ENCODE measurements around the gene PTPRF.
"Not testable (repeated sequence)": the region's sequence is repeated elsewhere in the genome, so short reads cannot be mapped to it uniquely, and the experiment has no call there.

Gene PTPRF

DNA sequence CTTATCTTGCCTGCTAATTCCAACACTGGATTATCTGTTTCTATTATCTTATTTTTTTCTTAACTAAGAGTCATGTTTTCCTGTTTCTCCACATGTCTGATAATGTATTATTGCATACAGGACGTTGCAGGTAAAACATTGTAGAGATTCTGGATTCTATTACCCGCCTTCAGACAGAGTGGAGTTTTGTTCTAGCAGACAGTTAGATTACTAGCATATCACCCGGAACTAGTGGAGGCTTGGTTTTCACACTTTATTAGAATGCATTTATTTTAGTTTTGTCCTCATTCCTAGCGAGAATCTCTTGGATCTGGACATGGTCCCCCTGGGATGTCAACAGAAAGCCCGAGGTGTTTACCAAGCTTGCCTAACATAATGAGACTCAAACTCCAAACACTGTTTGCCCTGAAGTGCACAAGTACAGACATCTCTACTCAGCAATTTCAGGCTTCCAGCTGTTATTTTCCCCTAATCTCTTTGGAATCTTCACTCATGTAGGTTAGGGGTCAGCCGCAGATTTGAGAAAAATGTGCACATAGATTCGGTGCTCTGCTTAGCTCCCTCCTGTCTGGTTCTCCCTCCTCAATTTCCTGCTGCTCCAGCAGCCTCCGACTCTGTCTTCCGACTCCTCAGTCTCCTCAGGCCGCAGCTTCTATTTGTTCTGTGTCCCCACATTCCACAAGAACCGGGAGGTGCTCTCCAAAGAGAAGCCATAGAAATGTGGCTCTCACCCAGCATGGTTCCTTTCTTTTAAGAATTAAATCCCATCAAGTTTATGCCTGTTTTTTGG is 36.8 kb upstream of the PTPRF start:
- no peak overlapping the region for H3K4me3 ChIP-seq (ENCODE audit: low read depth, low read length)
- TF ChIP-seq, protein P1, sequence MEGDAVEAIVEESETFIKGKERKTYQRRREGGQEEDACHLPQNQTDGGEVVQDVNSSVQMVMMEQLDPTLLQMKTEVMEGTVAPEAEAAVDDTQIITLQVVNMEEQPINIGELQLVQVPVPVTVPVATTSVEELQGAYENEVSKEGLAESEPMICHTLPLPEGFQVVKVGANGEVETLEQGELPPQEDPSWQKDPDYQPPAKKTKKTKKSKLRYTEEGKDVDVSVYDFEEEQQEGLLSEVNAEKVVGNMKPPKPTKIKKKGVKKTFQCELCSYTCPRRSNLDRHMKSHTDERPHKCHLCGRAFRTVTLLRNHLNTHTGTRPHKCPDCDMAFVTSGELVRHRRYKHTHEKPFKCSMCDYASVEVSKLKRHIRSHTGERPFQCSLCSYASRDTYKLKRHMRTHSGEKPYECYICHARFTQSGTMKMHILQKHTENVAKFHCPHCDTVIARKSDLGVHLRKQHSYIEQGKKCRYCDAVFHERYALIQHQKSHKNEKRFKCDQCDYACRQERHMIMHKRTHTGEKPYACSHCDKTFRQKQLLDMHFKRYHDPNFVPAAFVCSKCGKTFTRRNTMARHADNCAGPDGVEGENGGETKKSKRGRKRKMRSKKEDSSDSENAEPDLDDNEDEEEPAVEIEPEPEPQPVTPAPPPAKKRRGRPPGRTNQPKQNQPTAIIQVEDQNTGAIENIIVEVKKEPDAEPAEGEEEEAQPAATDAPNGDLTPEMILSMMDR (IDR thresholded peaks at IDR 0.05; ENCODE audit: control insufficient read depth, extremely low read depth, insufficient read depth), result no peak
- DNase-seq (ENCODE audit: low read depth), result no peak

DNA sequence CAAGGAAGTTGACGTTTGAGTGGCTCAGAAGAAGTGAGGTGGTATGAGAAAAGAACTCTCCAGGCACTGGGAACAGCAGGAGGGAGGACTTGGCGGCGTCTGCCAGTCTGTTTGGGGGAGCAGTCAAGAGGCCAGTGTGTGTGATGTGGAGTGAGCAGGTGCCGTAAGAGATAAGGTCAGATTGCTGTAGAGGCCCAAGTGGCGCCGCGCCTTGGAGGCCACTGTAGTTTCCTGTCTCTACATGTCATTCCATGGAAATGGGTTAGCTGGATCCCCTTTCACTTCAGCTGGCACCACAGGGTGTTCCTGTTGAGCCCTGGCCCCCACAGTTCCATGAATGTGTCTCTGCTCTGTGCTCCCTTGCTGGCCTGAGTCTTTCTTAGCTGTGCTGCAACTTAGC is 35.5 kb upstream of the PTPRF start:
- TF ChIP-seq, protein P1 (IDR thresholded peaks at IDR 0.05; ENCODE audit: control insufficient read depth, extremely low read depth, insufficient read depth), result no peak
- H3K4me3 ChIP-seq (ENCODE audit: low read depth, low read length), result no peak overlapping the region
- no peak for DNase-seq (ENCODE audit: low read depth)

DNA sequence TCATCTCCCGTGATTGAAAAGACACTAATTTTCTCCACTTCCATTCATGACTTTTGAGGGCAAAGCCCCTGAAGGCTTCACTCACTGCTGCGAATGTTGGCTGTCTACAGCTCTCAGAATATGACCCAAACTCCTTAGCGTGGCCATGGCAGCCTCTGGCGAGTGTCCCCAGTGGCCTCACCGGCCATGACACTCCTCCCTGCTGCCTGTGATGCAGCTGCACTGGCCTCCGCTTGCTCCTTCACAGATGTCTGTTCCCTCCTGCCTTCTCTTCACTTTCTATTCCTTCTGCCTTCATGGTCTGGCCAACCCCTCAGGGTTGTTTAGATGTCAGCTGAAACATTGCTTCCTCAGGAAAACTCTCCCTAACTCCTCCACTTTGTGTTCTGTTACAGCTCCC is 30.8 kb upstream of the PTPRF start:
- TF ChIP-seq, protein P1 (IDR thresholded peaks at IDR 0.05; ENCODE audit: control insufficient read depth, extremely low read depth, insufficient read depth), result no peak
- DNase-seq (ENCODE audit: low read depth), result no peak
- no peak overlapping the region for H3K4me3 ChIP-seq (ENCODE audit: low read depth, low read length)

DNA sequence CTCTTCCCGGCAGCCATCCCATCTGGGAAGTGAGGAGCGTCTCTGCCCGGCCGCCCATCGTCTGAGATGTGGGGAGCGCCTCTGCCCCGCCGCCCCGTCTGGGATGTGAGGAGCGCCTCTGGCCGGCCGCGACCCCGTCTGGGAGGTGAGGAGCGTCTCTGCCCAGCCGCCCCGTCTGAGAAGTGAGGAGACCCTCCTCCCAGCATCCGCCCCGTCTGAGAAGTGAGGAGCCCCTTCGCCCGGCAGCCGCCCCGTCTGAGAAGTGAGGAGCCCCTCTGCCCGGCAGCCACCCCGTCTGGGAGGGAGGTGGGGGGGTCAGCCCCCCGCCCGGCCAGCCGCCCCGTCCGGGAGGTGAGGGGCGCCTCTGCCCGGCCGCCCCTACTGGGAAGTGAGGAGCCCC is 28.9 kb upstream of the PTPRF start:
- not testable (repeated sequence) for DNase-seq (ENCODE audit: low read depth); H3K4me3 ChIP-seq (ENCODE audit: low read depth, low read length)

DNA sequence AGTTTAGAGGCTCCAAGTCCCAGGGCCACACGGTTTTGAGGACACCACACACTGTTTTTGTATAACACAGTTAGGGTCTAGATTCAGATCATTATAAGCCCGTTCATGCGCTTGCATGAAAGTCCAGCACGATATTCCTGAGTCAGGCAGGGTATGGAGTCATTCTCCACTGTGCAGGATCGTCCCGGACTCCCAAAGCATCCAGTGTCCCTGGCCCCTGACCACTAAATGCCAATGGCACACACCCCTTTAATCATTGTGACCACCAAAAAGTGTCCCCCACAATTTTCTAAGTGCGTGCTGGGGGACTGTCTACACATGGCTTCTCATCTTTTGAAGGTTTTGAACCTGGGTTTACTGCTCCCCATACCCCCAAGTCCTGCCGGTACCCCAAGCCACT is 27.1 kb upstream of the PTPRF start:
- TF ChIP-seq, protein P1 (IDR thresholded peaks at IDR 0.05; ENCODE audit: control insufficient read depth, extremely low read depth, insufficient read depth), result no peak
- H3K4me3 ChIP-seq (ENCODE audit: low read depth, low read length), result no peak overlapping the region
- no peak for DNase-seq (ENCODE audit: low read depth)

DNA sequence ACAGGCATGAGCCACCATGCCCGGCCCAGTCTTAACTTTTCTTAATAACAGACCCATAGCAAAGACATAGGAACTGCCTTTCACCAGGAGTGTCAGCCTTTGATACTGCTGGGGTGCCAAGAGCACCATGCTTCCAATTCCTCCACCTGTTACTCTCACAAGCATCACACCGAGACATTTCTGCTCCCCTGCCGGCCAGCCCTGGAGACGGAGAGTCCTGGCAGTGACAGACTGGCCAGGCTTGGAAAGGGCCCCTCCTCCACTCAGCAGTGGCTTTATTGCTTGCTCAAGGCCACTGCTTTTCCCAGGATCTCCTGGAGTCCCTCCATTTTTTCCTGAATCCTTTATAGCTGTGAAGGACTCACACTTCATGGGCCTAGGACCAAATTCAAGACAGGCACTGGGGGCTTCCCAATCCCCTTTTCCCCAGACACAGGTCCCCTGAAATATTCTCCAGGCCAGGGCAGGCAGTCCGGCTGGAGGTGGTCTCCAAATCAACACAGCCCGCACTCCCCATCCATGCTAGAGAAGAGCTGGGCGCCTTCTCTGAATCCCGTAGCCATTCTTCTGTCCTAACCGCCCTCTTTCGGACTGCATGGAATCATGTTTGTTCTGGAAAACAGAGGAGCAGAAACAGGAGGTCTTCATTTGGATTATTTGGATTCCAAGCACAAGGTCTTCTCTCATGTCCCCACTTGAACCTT is 25.5 kb upstream of the PTPRF start:
- TF ChIP-seq, protein P1 (IDR thresholded peaks at IDR 0.05; ENCODE audit: control insufficient read depth, extremely low read depth, insufficient read depth), result no peak
- no peak for DNase-seq (ENCODE audit: low read depth)
- H3K4me3 ChIP-seq (ENCODE audit: low read depth, low read length), result no peak overlapping the region

DNA sequence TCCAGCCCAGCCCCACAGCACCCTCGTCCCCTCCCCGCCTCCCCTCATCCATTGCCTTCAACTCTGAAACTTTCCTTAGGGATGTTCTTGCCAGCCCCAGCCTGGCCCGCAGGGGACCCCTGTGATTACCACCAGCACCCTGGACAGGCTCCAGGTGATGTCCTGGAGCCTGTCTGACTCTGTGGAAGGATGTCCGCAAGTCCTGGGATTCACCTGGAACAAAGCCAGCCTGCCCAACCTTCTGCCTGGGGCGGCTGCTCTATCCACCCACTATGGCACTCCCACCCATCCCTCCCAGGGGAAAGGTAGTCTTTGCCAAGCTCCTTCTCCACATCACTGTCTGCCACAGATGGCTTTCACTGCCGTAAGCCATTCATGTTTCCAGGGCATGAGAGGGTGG is 24.4 kb upstream of the PTPRF start:
- H3K4me3 ChIP-seq (ENCODE audit: low read depth, low read length), result no peak overlapping the region
- DNase-seq (ENCODE audit: low read depth), result no peak
- TF ChIP-seq, protein P1 (IDR thresholded peaks at IDR 0.05; ENCODE audit: control insufficient read depth, extremely low read depth, insufficient read depth), result no peak
